ENCODE results near the gene HDHD5. TPM values are rescaled to one million over a fixed set of nuclear protein-coding genes. Genes with fewer than 3 reads are reported as not detected.

Gene HDHD5
- polyA plus RNA-seq, 1 experiment, result 35.3 TPM

GRCh38 chr22:17138513-17138912 is 20.6 kb downstream of the HDHD5 start:
- ChIA-PET POLR2A (no interaction called here), CTCF (no interaction called here)
- no peak for TF ChIP-seq CTCF (IDR thresholded peaks at IDR 0.05; ENCODE audit: insufficient read depth, low read depth, low read length)
- no peaks in the 10 kb centered on the region for H3K27me3 ChIP-seq (ENCODE audit: control insufficient read depth, insufficient read depth, low read length)
- H3K36me3 ChIP-seq (ENCODE audit: control insufficient read depth, insufficient read depth, low read length), result peaks cover 16% of the 10 kb centered on the region
- no peak for DNase-seq (ENCODE audit: low read depth)
- no peak overlapping the region for H3K4me3 ChIP-seq (ENCODE audit: low read depth, low read length)

GRCh38 chr22:17137861-17138425 is 21.1 kb downstream of the HDHD5 start:
- CTCF ChIA-PET, result interaction anchor here (1.4 kb wide), 1 partner anchor 34 kb away, joined by 4 read pairs; no protein-coding TSS in a partner anchor
- POLR2A ChIA-PET, result no interaction called here

GRCh38 chr22:17137170-17137569 is 21.9 kb downstream of the HDHD5 start:
- no peaks in the 10 kb centered on the region for H3K27me3 ChIP-seq (ENCODE audit: control insufficient read depth, insufficient read depth, low read length)
- DNase-seq (ENCODE audit: low read depth), result no peak
- peaks cover 12% of the 10 kb centered on the region for H3K36me3 ChIP-seq (ENCODE audit: control insufficient read depth, insufficient read depth, low read length)
- ChIA-PET POLR2A (no interaction called here), CTCF (interaction anchor here (1.4 kb wide), 1 partner anchor 34 kb away, joined by 4 read pairs; no protein-coding TSS in a partner anchor)
- no peak for TF ChIP-seq CTCF (IDR thresholded peaks at IDR 0.05; ENCODE audit: insufficient read depth, low read depth, low read length)
- H3K4me3 ChIP-seq (ENCODE audit: low read depth, low read length), result no peak overlapping the region

More at GRCh38 chr22:17137861-17138425, 21.1 kb downstream of the HDHD5 start:
- H3K27me3 ChIP-seq (ENCODE audit: control insufficient read depth, insufficient read depth, low read length), result no peaks in the 10 kb centered on the region
- DNase-seq (ENCODE audit: low read depth), result no peak
- no peak for TF ChIP-seq CTCF (IDR thresholded peaks at IDR 0.05; ENCODE audit: insufficient read depth, low read depth, low read length)
- H3K4me3 ChIP-seq (ENCODE audit: low read depth, low read length), result no peak overlapping the region
- peaks cover 14% of the 10 kb centered on the region for H3K36me3 ChIP-seq (ENCODE audit: control insufficient read depth, insufficient read depth, low read length)

GRCh38 chr22:17135153-17135760 is 23.8 kb downstream of the HDHD5 start:
- no peak overlapping the region for H3K4me3 ChIP-seq (ENCODE audit: low read depth, low read length)
- no peak for TF ChIP-seq CTCF (IDR thresholded peaks at IDR 0.05; ENCODE audit: insufficient read depth, low read depth, low read length)
- H3K36me3 ChIP-seq (ENCODE audit: control insufficient read depth, insufficient read depth, low read length), result peaks cover 8% of the 10 kb centered on the region
- CTCF ChIA-PET, result interaction anchor here (0.6 kb wide), 1 partner anchor 43 kb away, joined by 4 read pairs; no protein-coding TSS in a partner anchor
- POLR2A ChIA-PET, result no interaction called here
- DNase-seq (ENCODE audit: low read depth), result no peak
- no peaks in the 10 kb centered on the region for H3K27me3 ChIP-seq (ENCODE audit: control insufficient read depth, insufficient read depth, low read length)

GRCh38 chr22:17133137-17133536 is 25.9 kb downstream of the HDHD5 start:
- DNase-seq (ENCODE audit: low read depth), result no peak
- no peak overlapping the region for H3K4me3 ChIP-seq (ENCODE audit: low read depth, low read length)
- CTCF ChIA-PET, result interaction anchor here (1.1 kb wide), 1 partner anchor 57 kb away, joined by 4 read pairs; no protein-coding TSS in a partner anchor
- H3K36me3 ChIP-seq (ENCODE audit: control insufficient read depth, insufficient read depth, low read length), result peaks cover 4% of the 10 kb centered on the region
- no peaks in the 10 kb centered on the region for H3K27me3 ChIP-seq (ENCODE audit: control insufficient read depth, insufficient read depth, low read length)
- TF ChIP-seq CTCF (IDR thresholded peaks at IDR 0.05; ENCODE audit: insufficient read depth, low read depth, low read length), result no peak
- POLR2A ChIA-PET, result no interaction called here

All from BJ (cell line).